Dendritic cell treated with granulocyte-macrophage colony-stimulating factor and Interleukin-4, amounts not matched to agents 40 ng/mL and 50 ng/mL, for 4 days (primary cell): Measurements from ENCODE around the gene HOMER2.

Source experiments
- H3K27ac Mint-ChIP-seq: one replicate; pipeline ENCODE4 v1.8.0; 2022; ENCODE audit warnings: mild to moderate bottlenecking, mixed read lengths
- H3K27me3 Mint-ChIP-seq: one replicate; pipeline ENCODE4 v1.8.0; 2022; ENCODE audit warnings: mild to moderate bottlenecking, mixed read lengths
- H3K36me3 Mint-ChIP-seq: one replicate; pipeline ENCODE4 v1.8.0; 2022; ENCODE audit warnings: low read depth, mixed read lengths
- H3K4me1 Mint-ChIP-seq: one replicate; pipeline ENCODE4 v1.8.0; 2022; ENCODE audit warnings: low read depth, mixed read lengths
- H3K4me3 Mint-ChIP-seq: one replicate; pipeline ENCODE4 v1.8.0; 2022; ENCODE audit warnings: mild to moderate bottlenecking, moderate library complexity, mixed read lengths
- H3K9me3 Mint-ChIP-seq: one replicate; pipeline ENCODE4 v1.8.0; 2022; ENCODE audit warnings: mixed read lengths
- intact Hi-C: fragments of 100-400 bp; cut with micrococcal nuclease; formaldehyde crosslinking; loops from one replicate; pipeline ENCODE4 v1.15.0; 2022

HOMER2 gene

DNA sequence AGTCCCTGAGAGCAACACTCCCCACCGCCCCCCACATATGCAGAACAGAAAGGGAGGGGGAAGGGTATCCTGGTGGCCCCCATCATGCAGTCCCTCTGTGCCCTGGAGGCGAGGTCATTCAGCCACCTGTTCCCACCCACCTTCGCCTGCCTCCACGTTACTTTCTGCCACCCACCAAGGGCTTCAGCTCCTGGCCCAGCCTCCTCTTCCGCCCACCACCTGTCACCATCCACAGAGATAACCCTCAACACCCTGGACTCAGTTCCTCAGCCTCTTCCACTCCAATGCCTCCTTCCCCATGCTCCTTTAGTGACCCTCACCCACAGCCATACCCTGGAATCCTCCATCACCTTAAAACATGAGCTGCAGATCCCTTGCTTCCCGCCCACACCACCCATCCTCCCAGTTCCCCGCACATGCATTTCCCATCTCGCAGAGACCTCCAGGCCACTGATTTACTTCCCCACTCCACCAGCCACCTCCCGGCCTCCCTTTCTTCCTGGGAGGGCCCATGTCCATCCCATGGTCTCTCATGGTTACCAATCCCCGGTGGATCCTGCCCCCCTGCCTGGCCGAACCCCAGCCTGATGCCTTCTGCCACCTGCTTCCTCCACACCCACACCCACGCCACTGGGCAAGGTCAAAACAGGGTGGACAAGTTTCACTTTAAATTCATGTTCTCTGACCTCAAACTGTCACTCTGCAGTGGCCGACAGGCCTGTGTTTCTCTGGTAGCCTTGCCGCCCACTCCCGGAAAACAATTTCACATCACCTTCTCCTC, 18.2 kb downstream of the HOMER2 start:
- H3K36me3 Mint-ChIP-seq: peaks cover 58% of the 10 kb centered on the region
- H3K4me1 Mint-ChIP-seq: peaks cover 83% of the 10 kb centered on the region
- H3K27me3 Mint-ChIP-seq: no peaks in the 10 kb centered on the region
- peak overlapping the region; percentile 61 for H3K27ac Mint-ChIP-seq
- peak overlapping the region; percentile 32 for H3K4me3 Mint-ChIP-seq
- intact Hi-C loops: no loop called here
- no peaks in the 10 kb centered on the region for H3K9me3 Mint-ChIP-seq

DNA sequence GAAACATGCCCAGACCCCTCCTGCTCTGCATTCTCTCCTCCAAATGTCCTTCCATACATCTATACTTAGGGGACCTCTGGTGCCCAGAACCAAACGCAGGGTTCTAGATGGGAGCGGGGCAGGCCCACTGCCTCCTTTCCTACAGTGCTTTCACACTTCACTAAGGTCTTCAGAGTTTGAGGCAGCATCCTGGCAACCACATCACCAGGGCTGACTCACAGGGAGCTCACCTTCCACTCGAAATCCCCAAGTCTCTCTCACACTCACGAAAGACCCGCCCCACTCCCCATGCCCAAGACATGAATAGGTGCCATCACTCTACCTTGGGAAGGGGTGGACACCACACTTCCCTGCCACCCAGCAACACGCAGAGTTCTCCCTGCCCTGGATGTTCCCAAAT, 18.9 kb downstream of the HOMER2 start:
- Mint-ChIP-seq H3K4me3 (no peak overlapping the region), H3K36me3 (peaks cover 56% of the 10 kb centered on the region), H3K9me3 (no peaks in the 10 kb centered on the region), H3K4me1 (peaks cover 76% of the 10 kb centered on the region), H3K27me3 (no peaks in the 10 kb centered on the region), H3K27ac (peak overlapping the region; percentile 61)
- intact Hi-C loops: no loop called here

- no peaks in the 10 kb centered on the region for H3K9me3 Mint-ChIP-seq
- peaks cover 57% of the 10 kb centered on the region for H3K36me3 Mint-ChIP-seq
- intact Hi-C loops: no loop called here
- H3K4me1 Mint-ChIP-seq: peaks cover 67% of the 10 kb centered on the region
- H3K27ac Mint-ChIP-seq: peak overlapping the region; percentile 6
- no peaks in the 10 kb centered on the region for H3K27me3 Mint-ChIP-seq
- H3K4me3 Mint-ChIP-seq: no peak overlapping the region
Observed at GRCh38 chr15:82931221-82931620, 21.3 kb downstream of the HOMER2 start.

- peaks cover 67% of the 10 kb centered on the region for H3K4me1 Mint-ChIP-seq
- H3K4me3 Mint-ChIP-seq: no peak overlapping the region
- H3K27ac Mint-ChIP-seq: peak overlapping the region; percentile 6
- no peaks in the 10 kb centered on the region for H3K27me3 Mint-ChIP-seq
- intact Hi-C loops: no loop called here
- H3K36me3 Mint-ChIP-seq: peaks cover 61% of the 10 kb centered on the region
- H3K9me3 Mint-ChIP-seq: no peaks in the 10 kb centered on the region
Observed at GRCh38 chr15:82930461-82930860, 22.1 kb downstream of the HOMER2 start.

DNA sequence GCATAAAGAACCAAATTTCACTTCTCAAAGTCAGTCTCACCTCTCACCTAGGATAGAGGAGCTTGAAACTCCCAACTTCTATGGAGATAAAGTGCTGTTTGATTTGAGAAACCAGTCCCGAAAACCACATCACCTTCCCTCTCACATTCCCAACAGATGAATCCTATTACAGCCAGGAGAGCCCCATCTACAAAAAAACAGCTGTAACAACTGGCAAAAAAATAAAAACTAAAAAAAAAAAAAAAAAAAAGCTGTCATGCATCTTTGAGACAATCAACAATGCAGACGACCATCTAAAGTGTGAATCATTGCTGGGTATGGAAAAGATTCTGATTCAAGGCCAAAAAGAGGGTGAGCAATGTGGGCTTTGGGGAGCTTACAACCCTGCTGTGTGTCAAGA, 23.8 kb downstream of the HOMER2 start:
- no peaks in the 10 kb centered on the region for H3K9me3 Mint-ChIP-seq
- H3K36me3 Mint-ChIP-seq: peaks cover 62% of the 10 kb centered on the region
- H3K4me1 Mint-ChIP-seq: peaks cover 64% of the 10 kb centered on the region
- H3K4me3 Mint-ChIP-seq: no peak overlapping the region
- H3K27ac Mint-ChIP-seq: no peak overlapping the region
- intact Hi-C loops: no loop called here
- no peaks in the 10 kb centered on the region for H3K27me3 Mint-ChIP-seq

- intact Hi-C loops: no loop called here
- Mint-ChIP-seq H3K36me3 (peaks cover 73% of the 10 kb centered on the region), H3K9me3 (no peaks in the 10 kb centered on the region), H3K4me3 (no peak overlapping the region), H3K27me3 (no peaks in the 10 kb centered on the region), H3K4me1 (peaks cover 54% of the 10 kb centered on the region), H3K27ac (no peak overlapping the region)
Observed at GRCh38 chr15:82923744-82924143, 28.8 kb downstream of the HOMER2 start.

- Mint-ChIP-seq H3K4me3 (no peak overlapping the region), H3K4me1 (peaks cover 64% of the 10 kb centered on the region), H3K9me3 (no peaks in the 10 kb centered on the region), H3K27ac (no peak overlapping the region), H3K36me3 (peaks cover 81% of the 10 kb centered on the region), H3K27me3 (no peaks in the 10 kb centered on the region)
- intact Hi-C loops: no loop called here
Observed at GRCh38 chr15:82922737-82923136, 29.8 kb downstream of the HOMER2 start.

DNA sequence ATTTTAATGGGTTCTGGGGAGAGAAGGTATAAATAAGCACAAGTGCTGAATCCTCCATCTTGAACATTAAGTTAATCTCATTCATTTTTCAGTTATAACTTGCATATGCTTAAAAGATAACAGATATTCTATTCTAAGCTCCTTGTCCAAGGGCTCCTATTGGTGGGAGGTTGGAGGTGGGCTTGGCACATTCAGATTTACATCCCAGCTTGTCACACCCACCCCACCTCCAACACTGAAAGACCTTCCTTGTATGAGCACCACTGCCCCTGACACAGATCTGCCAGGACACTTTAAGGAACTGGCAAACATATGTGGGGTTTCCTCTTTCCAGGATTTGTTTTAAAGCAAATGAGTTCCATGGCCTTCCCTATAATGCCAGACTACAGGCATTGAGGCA, 30.6 kb downstream of the HOMER2 start:
- H3K27me3 Mint-ChIP-seq: no peaks in the 10 kb centered on the region
- H3K36me3 Mint-ChIP-seq: peaks cover 77% of the 10 kb centered on the region
- peaks cover 68% of the 10 kb centered on the region for H3K4me1 Mint-ChIP-seq
- intact Hi-C loops: no loop called here
- no peak overlapping the region for H3K27ac Mint-ChIP-seq
- H3K4me3 Mint-ChIP-seq: no peak overlapping the region
- H3K9me3 Mint-ChIP-seq: no peaks in the 10 kb centered on the region

- Mint-ChIP-seq H3K36me3 (peaks cover 70% of the 10 kb centered on the region), H3K4me1 (peaks cover 64% of the 10 kb centered on the region)
Observed at GRCh38 chr15:82921242-82921641, 31.3 kb downstream of the HOMER2 start.

DNA sequence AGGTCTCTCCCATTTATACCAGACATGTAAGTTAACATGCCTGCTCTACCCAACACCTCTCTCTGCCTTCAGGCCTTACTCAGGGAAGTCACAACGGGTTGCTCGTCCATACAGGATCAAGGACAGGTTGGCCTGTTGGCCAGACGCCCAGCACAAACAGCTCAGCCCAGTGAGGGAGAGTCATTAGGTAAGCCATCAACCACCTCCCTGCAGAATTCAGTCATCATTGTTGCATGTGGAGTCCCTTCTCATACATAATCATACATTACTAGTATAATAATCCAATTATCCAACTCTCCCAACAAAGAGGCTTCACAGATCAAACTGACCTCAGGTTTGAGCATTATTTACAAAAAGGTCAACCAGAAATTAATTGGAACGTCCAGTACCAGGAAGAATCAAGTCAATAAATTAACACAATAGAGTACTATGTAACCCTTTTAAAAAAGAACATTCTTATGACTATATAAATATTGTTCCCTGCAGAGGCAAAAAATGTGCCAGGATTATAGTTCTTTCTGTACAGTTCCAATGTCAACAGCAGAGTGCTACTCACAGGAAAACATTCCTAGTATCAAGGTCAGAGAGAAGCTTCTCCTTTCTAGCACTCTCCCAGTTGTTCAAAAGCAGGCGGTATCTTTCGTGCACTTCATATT, 33.2 kb downstream of the HOMER2 start:
- Mint-ChIP-seq H3K27me3 (no peaks in the 10 kb centered on the region), H3K27ac (no peak overlapping the region), H3K4me3 (no peak overlapping the region), H3K36me3 (peaks cover 64% of the 10 kb centered on the region), H3K4me1 (peaks cover 53% of the 10 kb centered on the region), H3K9me3 (no peaks in the 10 kb centered on the region)
- intact Hi-C loops: no loop called here

More at GRCh38 chr15:82921242-82921641, 31.3 kb downstream of the HOMER2 start:
- Mint-ChIP-seq H3K27me3 (no peaks in the 10 kb centered on the region), H3K27ac (no peak overlapping the region), H3K9me3 (no peaks in the 10 kb centered on the region), H3K4me3 (no peak overlapping the region)
- intact Hi-C loops: no loop called here

GRCh38 chr15:82918607-82919230, 33.8 kb downstream of the HOMER2 start:
- intact Hi-C loops: no loop called here
- Mint-ChIP-seq H3K4me1 (peaks cover 55% of the 10 kb centered on the region), H3K9me3 (no peaks in the 10 kb centered on the region), H3K4me3 (no peak overlapping the region), H3K36me3 (peaks cover 63% of the 10 kb centered on the region), H3K27me3 (no peaks in the 10 kb centered on the region), H3K27ac (no peak overlapping the region)

GRCh38 chr15:82918162-82918561, 34.4 kb downstream of the HOMER2 start:
- intact Hi-C loops: no loop called here
- Mint-ChIP-seq H3K27me3 (no peaks in the 10 kb centered on the region), H3K4me3 (no peak overlapping the region), H3K27ac (no peak overlapping the region), H3K9me3 (no peaks in the 10 kb centered on the region), H3K4me1 (peaks cover 59% of the 10 kb centered on the region), H3K36me3 (peaks cover 61% of the 10 kb centered on the region)

DNA sequence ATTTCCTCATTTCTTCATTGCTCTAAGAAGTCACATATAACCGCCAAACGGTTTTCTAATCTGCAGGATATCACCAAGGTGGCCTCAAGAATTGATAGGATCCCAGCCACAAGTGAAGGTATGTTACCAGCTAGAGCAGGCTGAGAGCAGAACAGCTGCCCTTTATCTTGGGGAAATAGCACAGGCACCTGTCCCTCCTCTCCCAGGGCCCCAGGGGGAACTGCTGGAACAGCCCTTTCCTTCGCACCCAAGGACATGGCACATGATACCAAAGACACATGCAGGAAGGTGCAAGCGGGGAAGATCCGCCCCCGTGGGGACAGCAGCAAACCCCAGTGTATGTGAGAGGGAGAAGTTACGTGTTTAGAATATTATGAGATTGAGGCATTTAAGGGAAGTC, 35.3 kb downstream of the HOMER2 start:
- intact Hi-C loops: no loop called here
- peaks cover 58% of the 10 kb centered on the region for H3K4me1 Mint-ChIP-seq
- no peaks in the 10 kb centered on the region for H3K27me3 Mint-ChIP-seq
- no peak overlapping the region for H3K27ac Mint-ChIP-seq
- peaks cover 63% of the 10 kb centered on the region for H3K36me3 Mint-ChIP-seq
- H3K4me3 Mint-ChIP-seq: no peak overlapping the region
- H3K9me3 Mint-ChIP-seq: no peaks in the 10 kb centered on the region

- Mint-ChIP-seq H3K36me3 (peaks cover 63% of the 10 kb centered on the region), H3K9me3 (no peaks in the 10 kb centered on the region), H3K4me3 (no peak overlapping the region), H3K27ac (no peak overlapping the region), H3K27me3 (no peaks in the 10 kb centered on the region), H3K4me1 (peaks cover 67% of the 10 kb centered on the region)
- intact Hi-C loops: no loop called here
Observed at GRCh38 chr15:82916161-82916952, 36.2 kb downstream of the HOMER2 start.
